ENCODE results near the gene DDX41.

The DDX41 gene

GRCh38 chr5:177496727-177497291, 20.0 kb downstream of the DDX41 start:
- Histone ChIP-seq H3K4me1 (ENCODE audit: control insufficient read depth, insufficient read depth, low read length, poor library complexity, severe bottlenecking) (peaks cover 60% of the 10 kb centered on the region), H3K27ac (ENCODE audit: low read depth, low read length, severe bottlenecking) (peak overlapping the region; percentile 92), H3K36me3 (ENCODE audit: control insufficient read depth, insufficient read depth, low read length) (peaks cover 35% of the 10 kb centered on the region), H3K9me3 (ENCODE audit: control insufficient read depth, low read length) (no peaks in the 10 kb centered on the region), H3K4me3 (ENCODE audit: extremely low read depth, insufficient read depth, low read length, poor library complexity, severe bottlenecking) (peak overlapping the region; percentile 75)
- WGBS, 2 experiments (ENCODE audit: insufficient coverage in 2 of 2) = 0 to 1% methylated on average over 14 of the region's 29 CpGs

- Histone ChIP-seq H3K36me3 (ENCODE audit: control insufficient read depth, insufficient read depth, low read length) (peaks cover 36% of the 10 kb centered on the region), H3K27ac (ENCODE audit: low read depth, low read length, severe bottlenecking) (peak overlapping the region; percentile 92), H3K4me1 (ENCODE audit: control insufficient read depth, insufficient read depth, low read length, poor library complexity, severe bottlenecking) (peaks cover 60% of the 10 kb centered on the region), H3K4me3 (ENCODE audit: extremely low read depth, insufficient read depth, low read length, poor library complexity, severe bottlenecking) (peak overlapping the region; percentile 75), H3K9me3 (ENCODE audit: control insufficient read depth, low read length) (no peaks in the 10 kb centered on the region)
- WGBS, 2 experiments (ENCODE audit: insufficient coverage in 2 of 2) = 6 to 7% methylated on average over 8 to 10 of the region's 12 CpGs
Observed at GRCh38 chr5:177496070-177496726, 20.6 kb downstream of the DDX41 start.

- 38 to 41% methylated on average over 12 of the region's 14 CpGs for WGBS, 2 experiments (ENCODE audit: insufficient coverage in 2 of 2)
- Histone ChIP-seq H3K27ac (ENCODE audit: low read depth, low read length, severe bottlenecking) (peak overlapping the region; percentile 92), H3K36me3 (ENCODE audit: control insufficient read depth, insufficient read depth, low read length) (peaks cover 44% of the 10 kb centered on the region), H3K4me3 (ENCODE audit: extremely low read depth, insufficient read depth, low read length, poor library complexity, severe bottlenecking) (peak overlapping the region; percentile 75), H3K9me3 (ENCODE audit: control insufficient read depth, low read length) (no peaks in the 10 kb centered on the region), H3K4me1 (ENCODE audit: control insufficient read depth, insufficient read depth, low read length, poor library complexity, severe bottlenecking) (peaks cover 59% of the 10 kb centered on the region)
Observed at GRCh38 chr5:177495243-177496060, 21.3 kb downstream of the DDX41 start.

- 41 to 57% methylated on average over 5 to 7 of the region's 11 CpGs for WGBS, 2 experiments (ENCODE audit: insufficient coverage in 2 of 2)
- H3K4me3 ChIP-seq (ENCODE audit: extremely low read depth, insufficient read depth, low read length, poor library complexity, severe bottlenecking) = peak overlapping the region; percentile 75
- no peaks in the 10 kb centered on the region for H3K9me3 ChIP-seq (ENCODE audit: control insufficient read depth, low read length)
- peaks cover 52% of the 10 kb centered on the region for H3K36me3 ChIP-seq (ENCODE audit: control insufficient read depth, insufficient read depth, low read length)
- peaks cover 54% of the 10 kb centered on the region for H3K4me1 ChIP-seq (ENCODE audit: control insufficient read depth, insufficient read depth, low read length, poor library complexity, severe bottlenecking)
- peak overlapping the region; percentile 92 for H3K27ac ChIP-seq (ENCODE audit: low read depth, low read length, severe bottlenecking)
Observed at GRCh38 chr5:177494346-177495195, 22.2 kb downstream of the DDX41 start.

DNA sequence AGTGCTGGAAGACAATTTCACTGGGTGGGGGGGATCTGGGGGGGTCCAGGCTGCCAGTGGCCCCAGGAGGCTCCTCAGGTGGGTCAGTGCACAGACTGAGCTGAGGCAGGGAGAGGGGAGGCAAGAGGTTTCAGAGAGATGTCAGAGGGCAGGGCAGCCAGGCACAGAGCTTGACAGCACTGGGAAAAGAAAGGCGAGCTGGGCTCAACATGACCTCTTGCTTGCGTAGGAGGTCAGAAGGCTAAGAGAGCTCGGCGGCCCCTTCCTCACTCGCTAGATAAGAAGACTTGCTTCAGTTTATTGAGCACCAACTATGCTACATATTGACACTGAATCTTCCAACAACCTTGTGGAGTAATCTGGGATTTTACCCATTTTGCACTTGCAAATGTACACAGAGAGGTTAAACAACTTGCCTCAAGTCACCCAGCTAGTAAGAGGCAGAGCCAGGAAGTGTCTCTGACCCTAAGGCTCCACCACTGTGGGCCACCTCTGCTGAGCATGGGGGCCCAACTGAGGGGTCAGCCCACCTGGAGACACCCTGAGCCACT, 22.9 kb downstream of the DDX41 start:
- Histone ChIP-seq H3K9me3 (ENCODE audit: control insufficient read depth, low read length) (no peaks in the 10 kb centered on the region), H3K4me1 (ENCODE audit: control insufficient read depth, insufficient read depth, low read length, poor library complexity, severe bottlenecking) (peaks cover 52% of the 10 kb centered on the region), H3K36me3 (ENCODE audit: control insufficient read depth, insufficient read depth, low read length) (peaks cover 59% of the 10 kb centered on the region), H3K27ac (ENCODE audit: low read depth, low read length, severe bottlenecking) (peak overlapping the region; percentile 92), H3K4me3 (ENCODE audit: extremely low read depth, insufficient read depth, low read length, poor library complexity, severe bottlenecking) (no peak overlapping the region)
- 94 to 100% methylated on average over 5 of the region's 5 CpGs for WGBS, 2 experiments (ENCODE audit: insufficient coverage in 2 of 2)

- no peak overlapping the region for H3K27ac ChIP-seq (ENCODE audit: low read depth, low read length, severe bottlenecking)
- H3K4me1 ChIP-seq (ENCODE audit: control insufficient read depth, insufficient read depth, low read length, poor library complexity, severe bottlenecking) = peaks cover 46% of the 10 kb centered on the region
- peaks cover 70% of the 10 kb centered on the region for H3K36me3 ChIP-seq (ENCODE audit: control insufficient read depth, insufficient read depth, low read length)
- H3K9me3 ChIP-seq (ENCODE audit: control insufficient read depth, low read length) = no peaks in the 10 kb centered on the region
- WGBS, 2 experiments (ENCODE audit: insufficient coverage in 2 of 2) = 86 to 95% methylated on average over 6 to 7 of the region's 7 CpGs
- no peak overlapping the region for H3K4me3 ChIP-seq (ENCODE audit: extremely low read depth, insufficient read depth, low read length, poor library complexity, severe bottlenecking)
Observed at GRCh38 chr5:177492841-177493240, 23.9 kb downstream of the DDX41 start.

DNA sequence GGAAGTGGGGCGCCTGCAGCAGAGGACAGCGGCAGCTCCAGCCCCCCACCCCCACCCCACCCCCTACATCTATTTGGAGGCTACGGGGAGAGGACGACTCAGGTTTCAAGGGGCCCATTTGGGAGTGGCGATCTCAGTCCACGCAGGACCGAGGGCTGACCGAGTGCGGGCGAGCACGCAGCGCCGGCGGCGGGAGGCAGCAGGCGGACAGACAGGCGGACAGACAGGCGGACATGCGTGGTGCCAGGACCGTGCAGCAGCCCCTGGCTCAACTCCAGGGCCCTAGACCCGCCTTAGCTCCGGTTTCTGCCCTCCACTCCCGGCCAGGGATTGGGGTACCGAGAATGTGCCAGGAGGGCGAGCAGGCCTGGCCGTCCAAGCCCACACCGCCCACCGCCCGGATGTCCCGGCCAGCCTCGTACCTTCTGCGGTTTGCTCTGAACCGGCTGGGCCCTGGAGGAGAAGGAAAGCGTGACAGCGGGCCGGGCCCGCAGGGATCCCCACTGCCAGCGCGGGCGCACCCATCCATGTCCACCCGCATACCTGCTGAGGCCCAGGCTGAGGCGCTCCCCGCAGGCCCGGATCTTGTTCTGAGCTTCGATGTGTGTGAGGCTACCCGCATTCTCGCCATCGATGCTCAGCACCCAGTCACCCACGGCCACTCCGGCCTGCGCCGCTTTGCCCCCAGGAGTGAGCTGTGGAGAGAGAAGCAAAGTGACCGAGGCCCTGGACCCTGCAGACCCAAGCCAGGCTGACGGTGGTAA, 24.6 kb downstream of the DDX41 start:
- no peak overlapping the region for H3K4me3 ChIP-seq (ENCODE audit: extremely low read depth, insufficient read depth, low read length, poor library complexity, severe bottlenecking)
- no peak overlapping the region for H3K27ac ChIP-seq (ENCODE audit: low read depth, low read length, severe bottlenecking)
- no peaks in the 10 kb centered on the region for H3K9me3 ChIP-seq (ENCODE audit: control insufficient read depth, low read length)
- peaks cover 76% of the 10 kb centered on the region for H3K36me3 ChIP-seq (ENCODE audit: control insufficient read depth, insufficient read depth, low read length)
- 95 to 96% methylated on average over 36 to 51 of the region's 54 CpGs for WGBS, 2 experiments (ENCODE audit: insufficient coverage in 2 of 2)
- H3K4me1 ChIP-seq (ENCODE audit: control insufficient read depth, insufficient read depth, low read length, poor library complexity, severe bottlenecking) = peaks cover 46% of the 10 kb centered on the region

DNA sequence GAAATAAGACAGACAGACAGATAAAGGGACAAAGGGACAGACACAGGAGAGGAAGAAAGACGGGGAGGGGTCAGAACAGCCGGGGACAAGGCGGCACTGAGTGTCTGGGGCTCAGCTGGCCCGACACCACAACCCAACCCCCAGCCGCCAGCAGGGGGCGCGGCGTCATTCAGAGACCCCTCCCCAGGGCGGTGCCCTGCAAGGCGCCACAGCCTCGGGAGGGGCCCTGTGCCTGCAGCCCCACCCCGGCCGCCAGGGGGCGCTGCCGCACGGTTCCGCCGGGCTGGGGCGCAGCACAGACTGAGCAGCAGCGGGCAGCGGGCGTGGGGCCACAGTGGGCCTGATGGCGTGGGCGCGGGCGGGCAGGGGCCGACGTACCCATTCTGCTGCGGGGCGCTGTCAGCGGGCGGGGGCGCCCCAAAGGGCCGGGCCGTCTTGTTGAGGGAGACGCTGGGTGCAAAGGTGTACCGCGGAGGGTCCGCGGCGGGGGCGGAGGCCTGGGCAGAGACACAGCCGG, 25.3 kb downstream of the DDX41 start:
- H3K4me3 ChIP-seq (ENCODE audit: extremely low read depth, insufficient read depth, low read length, poor library complexity, severe bottlenecking) = no peak overlapping the region
- 23 to 33% methylated on average over 11 to 28 of the region's 43 CpGs for WGBS, 2 experiments (ENCODE audit: insufficient coverage in 2 of 2)
- H3K27ac ChIP-seq (ENCODE audit: low read depth, low read length, severe bottlenecking) = no peak overlapping the region
- peaks cover 80% of the 10 kb centered on the region for H3K36me3 ChIP-seq (ENCODE audit: control insufficient read depth, insufficient read depth, low read length)
- peaks cover 46% of the 10 kb centered on the region for H3K4me1 ChIP-seq (ENCODE audit: control insufficient read depth, insufficient read depth, low read length, poor library complexity, severe bottlenecking)
- no peaks in the 10 kb centered on the region for H3K9me3 ChIP-seq (ENCODE audit: control insufficient read depth, low read length)

- 88 to 98% methylated on average over 5 to 16 of the region's 16 CpGs for WGBS, 2 experiments (ENCODE audit: insufficient coverage in 2 of 2)
- Histone ChIP-seq H3K9me3 (ENCODE audit: control insufficient read depth, low read length) (no peaks in the 10 kb centered on the region), H3K36me3 (ENCODE audit: control insufficient read depth, insufficient read depth, low read length) (peaks cover 82% of the 10 kb centered on the region), H3K4me1 (ENCODE audit: control insufficient read depth, insufficient read depth, low read length, poor library complexity, severe bottlenecking) (peaks cover 46% of the 10 kb centered on the region), H3K4me3 (ENCODE audit: extremely low read depth, insufficient read depth, low read length, poor library complexity, severe bottlenecking) (no peak overlapping the region), H3K27ac (ENCODE audit: low read depth, low read length, severe bottlenecking) (no peak overlapping the region)
Observed at GRCh38 chr5:177490992-177491391, 25.8 kb downstream of the DDX41 start.

Measured in mesodermal cell (in vitro differentiated cells).